OCI-LY1 (cell line): Measurements from ENCODE around the gene PPFIA4.

Experiments
- H2AFZ ChIP-seq: fragments of 200-600 bp; sonication (generic), shearing (Covaris generic); 2 replicates; pipeline ENCODE4 v1.6.0; 2014; ENCODE audit warnings: antibody characterized with exemption, mild to moderate bottlenecking, low read length
- H3F3A ChIP-seq: fragments of 200-600 bp; sonication (generic), shearing (Covaris generic); 2 replicates; pipeline ENCODE4 v1.6.0; 2014; ENCODE audit warnings: mild to moderate bottlenecking, antibody characterized with exemption, low read length, moderate library complexity; ENCODE audit not compliant: insufficient read depth
- H3K27ac ChIP-seq: fragments of 200-600 bp; sonication (generic); 2 replicates; pipeline ENCODE4 v1.5.1; 2014; ENCODE audit warnings: low read length, mixed run types, mild to moderate bottlenecking, low read depth; ENCODE audit not compliant: poor library complexity, severe bottlenecking
- H3K27me3 ChIP-seq: fragments of 200-600 bp; sonication (generic); 2 replicates; pipeline ENCODE4 v1.6.0; 2014; ENCODE audit warnings: antibody characterized with exemption, mild to moderate bottlenecking, low read length, moderate library complexity; ENCODE audit not compliant: insufficient read depth
- H3K36me3 ChIP-seq: fragments of 200-600 bp; sonication (generic); 2 replicates; pipeline ENCODE4 v1.6.1; 2014; ENCODE audit warnings: mild to moderate bottlenecking, antibody characterized with exemption, low read length, moderate library complexity, mixed read lengths; ENCODE audit not compliant: insufficient read depth
- H3K4me1 ChIP-seq: fragments of 200-600 bp; sonication (generic); 2 replicates; pipeline ENCODE4 v1.5.1; 2014; ENCODE audit warnings: mild to moderate bottlenecking, low read length, moderate library complexity; ENCODE audit not compliant: insufficient read depth, severe bottlenecking
- H3K4me2 ChIP-seq: fragments of 200-600 bp; sonication (generic), shearing (Covaris generic); 2 replicates; pipeline ENCODE4 v1.6.1; 2014; ENCODE audit warnings: low read length
- H3K4me3 ChIP-seq: fragments of 200-600 bp; sonication (generic); 2 replicates; pipeline ENCODE4 v1.5.1; 2014; ENCODE audit warnings: low read length, low read depth, mild to moderate bottlenecking, mixed read lengths; ENCODE audit not compliant: poor library complexity, severe bottlenecking
- H3K79me2 ChIP-seq: fragments of 200-600 bp; shearing (Covaris generic); 2 replicates; pipeline ENCODE4 v1.6.1; 2016; ENCODE audit warnings: mixed run types, low read length, mixed read lengths; ENCODE audit not compliant: insufficient read depth
- H3K9ac ChIP-seq: fragments of 200-600 bp; sonication (generic), shearing (Covaris generic); 2 replicates; pipeline ENCODE4 v1.6.1; 2014; ENCODE audit warnings: mild to moderate bottlenecking, low read length, mixed read lengths
- H3K9me2 ChIP-seq: fragments of 200-600 bp; sonication (generic), shearing (Covaris generic); 2 replicates; pipeline ENCODE4 v1.6.1; 2014; ENCODE audit warnings: low read depth, mild to moderate bottlenecking, low read length, mixed read lengths
- H3K9me3 ChIP-seq: fragments of 200-600 bp; shearing (Covaris generic); 2 replicates; pipeline ENCODE4 v1.6.1; 2014; ENCODE audit warnings: low read length, mixed read lengths
- H4K20me1 ChIP-seq: fragments of 200-600 bp; sonication (generic), shearing (Covaris generic); 2 replicates; pipeline ENCODE4 v1.6.0; 2016; ENCODE audit warnings: mild to moderate bottlenecking, low read length; ENCODE audit not compliant: insufficient read depth
- EZH2 ChIP-seq: fragments of 200-600 bp; sonication (generic), shearing (Covaris generic); IDR thresholded peaks from 2 replicates; pipeline ENCODE4 v1.8.0; 2017; ENCODE audit warnings: borderline replicate concordance, mixed run types, mild to moderate bottlenecking, antibody characterized with exemption, low read length, moderate library complexity, mixed read lengths
- TF ChIP-seq, protein P1 (sequence below): fragments of 200-600 bp; sonication (generic), shearing (Covaris generic); IDR thresholded peaks from 2 replicates; pipeline ENCODE4 v1.5.1; 2017; ENCODE audit warnings: mild to moderate bottlenecking, antibody characterized with exemption, low read length, moderate library complexity, mixed read lengths

PPFIA4 gene

DNA sequence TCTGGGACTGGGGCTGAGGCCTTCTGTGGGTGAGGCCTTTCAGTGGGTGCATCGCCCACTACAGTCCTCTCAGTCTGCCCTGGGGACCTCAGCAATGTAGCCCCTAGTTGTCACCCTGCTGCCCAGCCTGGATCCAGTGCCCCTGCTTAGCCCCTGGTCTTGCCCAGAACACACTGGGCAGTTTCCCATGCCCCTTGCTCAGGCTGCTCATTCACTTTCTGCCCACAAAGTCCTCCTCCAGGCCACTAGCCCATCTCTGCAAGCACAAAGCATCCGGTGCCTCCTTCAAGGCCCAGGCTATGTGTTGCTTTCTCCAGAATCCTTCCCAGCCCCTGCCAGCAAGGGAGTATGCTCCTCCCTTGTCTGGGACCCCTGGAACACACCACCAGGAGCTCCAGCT is 95.9 kb downstream of the PPFIA4 start:
- Histone ChIP-seq H3K4me1 (no peaks in the 10 kb centered on the region), H2AFZ (no peak overlapping the region), H3K9me2 (no peaks in the 10 kb centered on the region), H3K9ac (no peak overlapping the region), H3K9me3 (no peaks in the 10 kb centered on the region), H3K4me2 (no peak overlapping the region), H3K79me2 (no peaks in the 10 kb centered on the region), H3F3A (no peaks in the 10 kb centered on the region), H3K36me3 (no peaks in the 10 kb centered on the region), H3K4me3 (no peak overlapping the region), H4K20me1 (no peaks in the 10 kb centered on the region), H3K27ac (no peak overlapping the region), H3K27me3 (no peaks in the 10 kb centered on the region; the same call in none of the 2 replicates)
- TF ChIP-seq, protein P1, sequence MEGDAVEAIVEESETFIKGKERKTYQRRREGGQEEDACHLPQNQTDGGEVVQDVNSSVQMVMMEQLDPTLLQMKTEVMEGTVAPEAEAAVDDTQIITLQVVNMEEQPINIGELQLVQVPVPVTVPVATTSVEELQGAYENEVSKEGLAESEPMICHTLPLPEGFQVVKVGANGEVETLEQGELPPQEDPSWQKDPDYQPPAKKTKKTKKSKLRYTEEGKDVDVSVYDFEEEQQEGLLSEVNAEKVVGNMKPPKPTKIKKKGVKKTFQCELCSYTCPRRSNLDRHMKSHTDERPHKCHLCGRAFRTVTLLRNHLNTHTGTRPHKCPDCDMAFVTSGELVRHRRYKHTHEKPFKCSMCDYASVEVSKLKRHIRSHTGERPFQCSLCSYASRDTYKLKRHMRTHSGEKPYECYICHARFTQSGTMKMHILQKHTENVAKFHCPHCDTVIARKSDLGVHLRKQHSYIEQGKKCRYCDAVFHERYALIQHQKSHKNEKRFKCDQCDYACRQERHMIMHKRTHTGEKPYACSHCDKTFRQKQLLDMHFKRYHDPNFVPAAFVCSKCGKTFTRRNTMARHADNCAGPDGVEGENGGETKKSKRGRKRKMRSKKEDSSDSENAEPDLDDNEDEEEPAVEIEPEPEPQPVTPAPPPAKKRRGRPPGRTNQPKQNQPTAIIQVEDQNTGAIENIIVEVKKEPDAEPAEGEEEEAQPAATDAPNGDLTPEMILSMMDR: no peak
- TF ChIP-seq EZH2: no peak

GRCh38 chr1:203124011-203124410 is 97.7 kb downstream of the PPFIA4 start:
- TF ChIP-seq, protein P1: no peak
- TF ChIP-seq EZH2: no peak
- Histone ChIP-seq H3K9ac (no peak overlapping the region), H3K4me3 (no peak overlapping the region), H3K27me3 (no peaks in the 10 kb centered on the region; the same call in 1 of the 2 replicates), H3K9me3 (no peaks in the 10 kb centered on the region), H3K36me3 (no peaks in the 10 kb centered on the region), H2AFZ (no peak overlapping the region), H3K79me2 (no peaks in the 10 kb centered on the region), H3K27ac (no peak overlapping the region), H3K4me2 (no peak overlapping the region), H4K20me1 (no peaks in the 10 kb centered on the region), H3K4me1 (no peaks in the 10 kb centered on the region), H3F3A (no peaks in the 10 kb centered on the region), H3K9me2 (no peaks in the 10 kb centered on the region)

DNA sequence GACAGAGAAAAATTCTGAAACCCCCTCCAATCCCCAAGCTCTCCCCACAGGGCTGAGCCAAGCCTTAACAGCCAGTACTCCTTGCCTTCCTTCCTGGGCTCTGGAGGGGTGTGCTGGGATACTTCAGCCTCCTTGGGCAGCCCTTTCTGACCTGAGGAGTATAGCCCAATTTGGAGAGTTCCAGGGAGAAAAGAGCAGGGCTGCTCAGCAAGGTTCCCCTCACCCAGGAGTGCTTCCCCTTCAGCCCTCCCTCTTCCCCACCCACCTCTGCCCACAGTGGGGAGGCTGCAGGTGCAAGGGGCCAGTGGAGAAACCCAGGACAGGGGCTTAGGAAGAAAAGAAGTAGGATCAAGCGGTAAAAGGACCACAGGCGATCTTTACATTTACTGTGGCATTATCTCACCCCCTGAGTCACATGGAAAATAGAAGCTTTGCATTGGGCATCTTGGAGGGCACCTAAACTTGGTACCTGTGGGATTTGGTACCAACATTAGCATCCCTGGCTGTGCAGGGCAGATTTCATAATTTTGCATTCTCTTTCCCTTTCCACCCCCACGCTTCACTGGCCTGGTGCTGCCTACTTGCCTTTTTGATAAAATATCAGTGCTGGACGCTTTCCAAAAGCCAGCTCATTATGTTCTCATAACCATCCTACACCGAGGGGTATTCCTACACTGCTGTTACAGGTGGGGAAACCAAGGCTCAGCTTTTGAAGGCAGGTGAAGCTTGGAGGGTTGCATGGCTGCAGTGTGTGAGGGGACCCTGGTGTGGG is 98.4 kb downstream of the PPFIA4 start:
- H3K79me2 ChIP-seq: no peaks in the 10 kb centered on the region
- H3K9me2 ChIP-seq: no peaks in the 10 kb centered on the region
- no peaks in the 10 kb centered on the region; the same call in 1 of the 2 replicates for H3K27me3 ChIP-seq
- H3K9ac ChIP-seq: no peak overlapping the region
- TF ChIP-seq EZH2: no peak
- TF ChIP-seq, protein P1: no peak
- H3K4me3 ChIP-seq: no peak overlapping the region
- H3K9me3 ChIP-seq: no peaks in the 10 kb centered on the region
- no peak overlapping the region for H3K27ac ChIP-seq
- no peaks in the 10 kb centered on the region for H3K4me1 ChIP-seq
- H3K4me2 ChIP-seq: no peak overlapping the region
- H3K36me3 ChIP-seq: no peaks in the 10 kb centered on the region
- no peaks in the 10 kb centered on the region for H4K20me1 ChIP-seq
- H2AFZ ChIP-seq: no peak overlapping the region
- no peaks in the 10 kb centered on the region for H3F3A ChIP-seq
